BE2C (cell line): ENCODE results near the gene CCDC134. TPM values are rescaled to one million over a fixed set of nuclear protein-coding genes. Genes with fewer than 3 reads are reported as not detected.

Source experiments
- DNase-seq: peaks from one replicate; pipeline ENCODE4 v3.0.0-alpha.2; 2020
- H3K27me3 ChIP-seq: fragments of 250-450 bp; sonication (Bioruptor Pico); 2 replicates; pipeline ENCODE4 v1.5.1; 2020; ENCODE audit warnings: mild to moderate bottlenecking
- H3K36me3 ChIP-seq: fragments of 250-450 bp; sonication (Bioruptor Pico); 2 replicates; pipeline ENCODE4 v1.5.1; 2020; ENCODE audit warnings: mild to moderate bottlenecking
- H3K4me1 ChIP-seq: fragments of 250-450 bp; sonication (Bioruptor Pico); 2 replicates; pipeline ENCODE4 v1.5.1; 2020
- H3K4me3 ChIP-seq: 2 replicates; pipeline ENCODE4 v1.5.1; 2011; ENCODE audit warnings: low read depth, low read length
- H3K9me3 ChIP-seq: fragments of 250-450 bp; sonication (Bioruptor Pico); 2 replicates; pipeline ENCODE4 v1.5.1; 2020
- CTCF ChIP-seq: IDR thresholded peaks from 2 replicates; pipeline ENCODE4 v1.5.1; 2012; ENCODE audit warnings: mild to moderate bottlenecking, low read depth, low read length
- polyA plus RNA-seq: library from polyadenylated mRNA; unstranded; fragments of >200 nt; gene quantifications from one replicate; pipeline ENCODE4 v1.2.1, GENCODE V29; 2012; ENCODE audit warnings: low read depth, missing spikeins; ENCODE audit not compliant: insufficient read length, insufficient read depth

CCDC134 gene
- 4.3 TPM for polyA plus RNA-seq

- no peak for TF ChIP-seq CTCF
- no peaks in the 10 kb centered on the region for H3K27me3 ChIP-seq
- peak within 1 kb of the TSS; percentile 95 for H3K4me3 ChIP-seq
- H3K9me3 ChIP-seq: no peaks in the 10 kb centered on the region
- H3K36me3 ChIP-seq: no peaks in the 10 kb centered on the region
- peaks cover 9% of the 10 kb centered on the region for H3K4me1 ChIP-seq
- peak; percentile 96 for DNase-seq
Observed at GRCh38 chr22:41800348-41801146, at the start of gene CCDC134. Gene CCDC134, plus strand, starts transcription at chr22:41800679. Its CDS starts 8,212 bp downstream, at chr22:41808891.

DNA sequence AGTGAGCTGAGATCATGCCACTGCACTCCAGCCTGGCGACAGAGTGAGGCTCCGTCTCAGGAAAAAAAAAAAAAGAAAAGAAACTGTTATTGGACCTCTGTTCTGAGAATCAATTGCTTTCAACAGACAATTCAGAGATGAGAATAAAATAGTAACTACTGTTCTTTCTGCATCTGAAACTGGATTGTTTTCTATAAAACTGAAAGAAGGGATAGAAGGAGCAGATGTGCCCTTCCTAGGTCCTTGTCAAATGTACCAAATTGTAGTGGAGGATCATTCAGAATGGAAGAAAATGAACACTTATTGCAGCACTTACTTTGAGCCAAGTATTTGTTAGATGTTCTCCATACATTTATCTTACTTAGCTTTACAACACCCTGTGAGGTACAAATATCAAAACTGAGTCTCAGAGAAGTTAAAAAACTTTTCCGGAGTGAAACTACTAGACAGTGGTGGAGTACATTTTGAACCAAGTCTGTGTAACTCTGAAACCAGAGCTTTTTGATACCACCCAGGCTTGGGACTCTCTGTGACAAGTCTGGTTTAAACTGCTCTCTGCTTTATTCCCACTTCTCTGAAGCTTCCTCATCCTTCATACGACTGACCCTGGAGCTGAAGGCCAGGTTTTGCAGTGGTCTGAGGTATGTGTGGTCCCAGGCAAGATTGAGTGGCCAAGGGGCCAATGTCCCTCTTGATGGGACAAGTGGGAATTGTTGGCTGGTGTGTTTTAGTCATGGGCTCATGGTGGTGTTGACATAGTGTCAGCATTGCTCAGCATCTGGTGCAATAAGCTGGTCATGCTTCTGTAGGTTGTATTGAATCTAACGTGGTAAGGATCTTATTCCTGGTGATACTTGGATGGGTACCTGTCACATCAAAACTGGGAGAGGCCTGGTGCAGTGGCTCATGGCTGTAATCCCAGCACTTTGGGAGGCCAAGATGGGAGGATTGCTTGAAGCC, 48.2 kb upstream of the CCDC134 start:
- H3K27me3 ChIP-seq: no peaks in the 10 kb centered on the region
- TF ChIP-seq CTCF: no peak
- H3K4me3 ChIP-seq: no peak overlapping the region
- H3K4me1 ChIP-seq: no peaks in the 10 kb centered on the region
- no peaks in the 10 kb centered on the region for H3K36me3 ChIP-seq
- DNase-seq: no peak
- H3K9me3 ChIP-seq: no peaks in the 10 kb centered on the region

DNA sequence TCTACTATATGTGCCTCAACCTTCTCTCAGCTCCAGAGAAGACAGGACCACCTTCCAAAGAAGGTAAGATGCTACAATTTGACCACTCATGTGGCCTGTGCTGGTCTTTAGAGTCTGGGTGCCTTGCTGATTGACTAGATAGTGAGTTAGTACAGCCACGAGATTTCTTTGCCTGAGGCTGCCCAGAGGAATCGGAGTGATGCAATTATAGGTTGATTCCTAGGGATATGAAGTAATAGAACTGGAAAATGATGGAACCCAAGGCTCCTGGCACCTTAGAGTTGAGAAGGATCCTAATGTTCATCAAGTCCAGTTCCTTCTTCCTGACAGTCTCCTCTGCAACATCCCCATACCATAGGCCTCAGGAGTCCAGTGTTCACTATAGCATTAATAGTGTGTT, 46.5 kb upstream of the CCDC134 start:
- Histone ChIP-seq H3K4me1 (no peaks in the 10 kb centered on the region), H3K27me3 (no peaks in the 10 kb centered on the region), H3K9me3 (no peaks in the 10 kb centered on the region), H3K4me3 (no peak overlapping the region), H3K36me3 (no peaks in the 10 kb centered on the region)
- no peak for TF ChIP-seq CTCF
- DNase-seq: no peak

DNA sequence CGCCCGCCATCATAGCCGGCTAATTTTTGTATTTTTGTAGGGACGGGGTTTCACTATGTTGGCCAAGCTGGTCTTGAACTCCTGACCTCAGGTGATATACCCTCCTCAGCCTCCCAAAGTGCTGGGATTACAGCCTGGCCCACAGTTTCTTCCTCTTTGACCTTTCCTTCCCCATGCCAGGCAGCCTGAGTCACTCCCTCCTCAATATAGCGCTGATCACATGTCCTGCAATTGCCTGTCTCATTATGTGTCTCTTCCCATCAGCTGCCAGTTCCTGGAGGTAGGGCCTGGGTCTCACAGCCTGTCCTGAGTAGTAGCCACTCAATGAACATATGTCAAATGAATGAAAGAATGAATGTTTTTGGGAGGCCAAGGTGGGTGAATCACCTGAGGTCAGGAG, 43.0 kb upstream of the CCDC134 start:
- Histone ChIP-seq H3K9me3 (no peaks in the 10 kb centered on the region), H3K36me3 (no peaks in the 10 kb centered on the region), H3K4me3 (no peak overlapping the region), H3K27me3 (no peaks in the 10 kb centered on the region), H3K4me1 (no peaks in the 10 kb centered on the region)
- TF ChIP-seq CTCF: no peak
- DNase-seq: no peak

DNA sequence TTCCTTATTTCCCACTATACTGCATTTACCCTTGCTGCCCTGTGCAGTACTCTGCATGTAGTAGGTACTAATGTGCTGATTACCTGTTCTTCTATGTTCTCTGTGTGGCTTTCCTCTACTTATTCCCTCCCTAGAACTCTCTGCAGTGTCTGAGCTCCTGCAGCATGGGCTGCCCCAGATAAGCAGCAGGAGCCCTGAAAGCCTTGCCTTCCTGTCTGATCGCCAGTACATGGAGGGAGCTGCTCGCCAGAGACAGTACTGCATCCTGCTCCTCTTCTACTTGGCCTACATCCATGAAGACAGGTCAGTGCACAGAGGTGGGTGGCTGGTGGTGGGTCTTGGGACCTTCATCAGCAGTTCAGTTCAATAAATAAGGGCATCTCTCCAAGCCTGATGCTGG, 42.2 kb upstream of the CCDC134 start:
- no peak overlapping the region for H3K4me3 ChIP-seq
- no peak for DNase-seq
- no peaks in the 10 kb centered on the region for H3K27me3 ChIP-seq
- H3K9me3 ChIP-seq: no peaks in the 10 kb centered on the region
- no peaks in the 10 kb centered on the region for H3K36me3 ChIP-seq
- no peak for TF ChIP-seq CTCF
- H3K4me1 ChIP-seq: no peaks in the 10 kb centered on the region
